ENCODE measurements around the gene CTSW.

Gene CTSW

GRCh38 chr11:65863889-65864705 lies 15.5 kb upstream of the CTSW start:
- no peak overlapping the region for H3K4me3 ChIP-seq (ENCODE audit: control insufficient read depth, low read depth, low read length)
- TF ChIP-seq CTCF (conservative IDR thresholded peaks at IDR 0.05; ENCODE audit: control insufficient read depth, insufficient read depth, low read depth, low read length) = no peak
- DNase-seq (ENCODE audit: low read depth) = no peak

- TF ChIP-seq CTCF (conservative IDR thresholded peaks at IDR 0.05; ENCODE audit: control insufficient read depth, insufficient read depth, low read depth, low read length) = no peak
- no peak for DNase-seq (ENCODE audit: low read depth)
- H3K4me3 ChIP-seq (ENCODE audit: control insufficient read depth, low read depth, low read length) = no peak overlapping the region
Measured at GRCh38 chr11:65864706-65865471, 14.7 kb upstream of the CTSW start.

- no peak for TF ChIP-seq CTCF (conservative IDR thresholded peaks at IDR 0.05; ENCODE audit: control insufficient read depth, insufficient read depth, low read depth, low read length)
- H3K4me3 ChIP-seq (ENCODE audit: control insufficient read depth, low read depth, low read length) = no peak overlapping the region
- no peak for DNase-seq (ENCODE audit: low read depth)
Measured at GRCh38 chr11:65865550-65866172, 14.0 kb upstream of the CTSW start.

GRCh38 chr11:65866509-65867283 lies 12.9 kb upstream of the CTSW start:
- no peak for DNase-seq (ENCODE audit: low read depth)
- TF ChIP-seq CTCF (conservative IDR thresholded peaks at IDR 0.05; ENCODE audit: control insufficient read depth, insufficient read depth, low read depth, low read length) = no peak
- no peak overlapping the region for H3K4me3 ChIP-seq (ENCODE audit: control insufficient read depth, low read depth, low read length)

GRCh38 chr11:65867284-65868071 lies 12.2 kb upstream of the CTSW start:
- TF ChIP-seq CTCF (conservative IDR thresholded peaks at IDR 0.05; ENCODE audit: control insufficient read depth, insufficient read depth, low read depth, low read length) = no peak
- DNase-seq (ENCODE audit: low read depth) = no peak
- H3K4me3 ChIP-seq (ENCODE audit: control insufficient read depth, low read depth, low read length) = no peak overlapping the region
